ENCODE data around the gene AMPD2. TPM values are rescaled to one million over a fixed set of nuclear protein-coding genes. Genes with fewer than 3 reads are reported as not detected.

Gene AMPD2
- polyA plus RNA-seq, 4 donors, result 25.9 to 50.8 (median 35.2) TPM

DNA sequence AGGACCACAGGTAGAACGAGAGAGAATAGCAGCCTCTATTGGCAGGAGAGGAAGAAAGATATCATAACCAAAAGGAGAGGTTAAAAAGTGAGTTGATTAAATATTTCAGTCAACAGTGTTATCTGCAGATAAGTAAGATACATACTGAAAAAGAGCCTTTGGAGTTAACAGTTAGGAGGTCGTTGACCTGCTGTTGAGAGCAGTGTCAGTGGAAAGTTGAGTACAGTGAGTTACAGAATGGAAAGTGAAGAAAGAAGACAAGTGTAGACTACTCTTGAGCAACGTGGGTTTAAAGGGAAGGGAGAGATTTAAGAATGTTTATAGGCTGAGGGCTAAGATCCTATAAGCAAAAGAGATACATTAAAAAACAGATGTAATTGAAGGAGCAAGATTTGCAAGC, 30.5 kb upstream of the AMPD2 start:
- peaks cover 0 to 3% (median 0%) of the 10 kb centered on the region in 3 donors for H3K4me1 ChIP-seq (ENCODE audit: control insufficient read depth in 3 of 3, insufficient read depth in 2 of 3, low read depth in 1 of 3, low read length in 2 of 3)
- no peak for FAIRE-seq

DNA sequence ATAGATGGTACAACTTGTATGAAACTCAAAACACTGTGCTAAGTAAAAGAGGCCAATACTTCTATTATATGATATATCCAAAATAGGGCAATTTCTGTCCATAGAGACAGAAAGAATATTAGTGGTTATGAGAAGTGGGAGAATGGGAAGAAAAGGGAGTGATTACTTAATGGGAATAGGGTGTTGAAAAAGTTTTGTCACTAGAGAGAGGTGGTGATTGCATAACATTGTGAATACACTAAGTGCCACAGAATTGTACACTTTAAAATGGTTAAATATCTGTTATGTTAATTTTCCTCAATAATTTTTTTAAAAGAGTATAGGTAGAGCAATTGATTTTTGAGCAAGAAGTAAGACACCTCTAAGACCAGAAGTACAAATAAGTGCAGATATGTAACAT, 30.0 kb upstream of the AMPD2 start:
- H3K4me3 ChIP-seq (ENCODE audit: low read depth in 1 of 3, low read length in 3 of 3), result no peak overlapping the region
- peaks cover 0 to 3% (median 0%) of the 10 kb centered on the region in 3 donors for H3K4me1 ChIP-seq (ENCODE audit: control insufficient read depth in 3 of 3, insufficient read depth in 2 of 3, low read depth in 1 of 3, low read length in 2 of 3)
- FAIRE-seq (no peak), DNase-seq (no peak)
- no peaks in the 10 kb centered on the region for H3K9me3 ChIP-seq (ENCODE audit: control insufficient read depth in 2 of 2, insufficient read depth in 1 of 2, low read depth in 1 of 2, low read length in 1 of 2)
- H3K36me3 ChIP-seq (ENCODE audit: control insufficient read depth in 3 of 3, insufficient read depth in 2 of 3, low read depth in 1 of 3, low read length in 3 of 3), result peaks cover 16 to 21% (median 20%) of the 10 kb centered on the region in 3 donors
- no peaks in the 10 kb centered on the region for H3K27me3 ChIP-seq (ENCODE audit: control insufficient read depth in 3 of 3, insufficient read depth in 3 of 3, low read length in 3 of 3)
- no peak overlapping the region for H3K27ac ChIP-seq (ENCODE audit: low read depth in 1 of 3, low read length in 2 of 3)

More for the DNA sequence above, 30.5 kb upstream of the AMPD2 start:
- Histone ChIP-seq H3K4me3 (ENCODE audit: low read depth in 1 of 3, low read length in 3 of 3) (no peak overlapping the region), H3K27me3 (ENCODE audit: control insufficient read depth in 3 of 3, insufficient read depth in 3 of 3, low read length in 3 of 3) (no peaks in the 10 kb centered on the region), H3K27ac (ENCODE audit: low read depth in 1 of 3, low read length in 2 of 3) (no peak overlapping the region), H3K9me3 (ENCODE audit: control insufficient read depth in 2 of 2, insufficient read depth in 1 of 2, low read depth in 1 of 2, low read length in 1 of 2) (no peaks in the 10 kb centered on the region), H3K36me3 (ENCODE audit: control insufficient read depth in 3 of 3, insufficient read depth in 2 of 3, low read depth in 1 of 3, low read length in 3 of 3) (peaks cover 13 to 21% (median 20%) of the 10 kb centered on the region in 3 donors)
- DNase-seq, result peak in 1 of 2 donors; percentile 23
- 33 to 60% (median 36%) methylated on average over 3 of the region's 3 CpGs for WGBS, 3 donors

DNA sequence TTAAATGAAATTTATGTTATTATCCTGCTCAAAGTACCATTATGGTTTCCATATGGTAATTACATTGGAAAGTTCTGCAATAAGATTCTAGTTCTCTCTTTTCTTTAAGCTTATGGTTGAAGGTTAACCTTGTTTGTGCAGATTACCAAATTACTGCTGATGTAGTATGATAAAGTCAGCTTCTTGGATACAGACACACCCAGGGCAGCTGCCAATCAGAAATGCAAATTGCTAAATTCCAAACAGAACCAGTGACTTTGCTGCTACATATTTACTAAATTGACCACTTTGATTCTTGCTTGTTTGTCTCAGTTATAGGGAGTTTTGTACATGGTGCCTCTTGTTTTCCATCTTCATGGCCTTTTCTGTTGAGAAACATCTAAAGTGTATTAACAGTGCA, 26.7 kb upstream of the AMPD2 start:
- Histone ChIP-seq H3K27me3 (ENCODE audit: control insufficient read depth in 3 of 3, insufficient read depth in 3 of 3, low read length in 3 of 3) (no peaks in the 10 kb centered on the region), H3K4me1 (ENCODE audit: control insufficient read depth in 3 of 3, insufficient read depth in 2 of 3, low read depth in 1 of 3, low read length in 2 of 3) (peaks cover 0 to 3% (median 0%) of the 10 kb centered on the region in 3 donors), H3K9me3 (ENCODE audit: control insufficient read depth in 2 of 2, insufficient read depth in 1 of 2, low read depth in 1 of 2, low read length in 1 of 2) (no peaks in the 10 kb centered on the region), H3K27ac (ENCODE audit: low read depth in 1 of 3, low read length in 2 of 3) (no peak overlapping the region), H3K4me3 (ENCODE audit: low read depth in 1 of 3, low read length in 3 of 3) (no peak overlapping the region), H3K36me3 (ENCODE audit: control insufficient read depth in 3 of 3, insufficient read depth in 2 of 3, low read depth in 1 of 3, low read length in 3 of 3) (peaks cover 10 to 21% (median 12%) of the 10 kb centered on the region in 3 donors)
- FAIRE-seq (no peak), DNase-seq (no peak)

DNA sequence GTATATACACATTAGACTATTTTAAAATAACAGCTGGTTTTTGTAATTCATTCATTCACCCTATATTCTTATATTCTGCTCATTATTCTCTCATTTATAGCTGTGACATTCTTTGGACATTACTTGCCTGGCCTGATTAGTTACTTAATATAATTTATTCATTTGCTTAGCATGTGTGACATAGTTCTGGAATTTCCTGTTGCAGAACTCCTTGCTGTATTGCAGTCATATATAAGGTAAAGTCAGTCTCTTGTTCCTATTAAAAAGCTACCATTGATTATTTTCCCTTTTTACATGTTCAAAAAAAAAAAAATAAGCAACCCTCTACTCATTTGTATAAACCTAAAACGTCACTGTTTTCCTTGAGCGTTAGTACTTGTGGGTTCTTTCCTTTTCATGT, 24.1 kb upstream of the AMPD2 start:
- FAIRE-seq, result no peak
- no peaks in the 10 kb centered on the region for H3K27me3 ChIP-seq (ENCODE audit: control insufficient read depth in 3 of 3, insufficient read depth in 3 of 3, low read length in 3 of 3)
- H3K36me3 ChIP-seq (ENCODE audit: control insufficient read depth in 3 of 3, insufficient read depth in 2 of 3, low read depth in 1 of 3, low read length in 3 of 3), result peaks cover 7 to 16% (median 10%) of the 10 kb centered on the region in 3 donors
- no peak overlapping the region for H3K27ac ChIP-seq (ENCODE audit: low read depth in 1 of 3, low read length in 2 of 3)
- WGBS, 3 donors, result 89 to 93% (median 93%) methylated on average over 2 of the region's 2 CpGs
- no peaks in the 10 kb centered on the region for H3K4me1 ChIP-seq (ENCODE audit: control insufficient read depth in 3 of 3, insufficient read depth in 2 of 3, low read depth in 1 of 3, low read length in 2 of 3)
- H3K4me3 ChIP-seq (ENCODE audit: low read depth in 1 of 3, low read length in 3 of 3), result no peak overlapping the region
- H3K9me3 ChIP-seq (ENCODE audit: control insufficient read depth in 2 of 2, insufficient read depth in 1 of 2, low read depth in 1 of 2, low read length in 1 of 2), result no peaks in the 10 kb centered on the region
- no peak for DNase-seq

DNA sequence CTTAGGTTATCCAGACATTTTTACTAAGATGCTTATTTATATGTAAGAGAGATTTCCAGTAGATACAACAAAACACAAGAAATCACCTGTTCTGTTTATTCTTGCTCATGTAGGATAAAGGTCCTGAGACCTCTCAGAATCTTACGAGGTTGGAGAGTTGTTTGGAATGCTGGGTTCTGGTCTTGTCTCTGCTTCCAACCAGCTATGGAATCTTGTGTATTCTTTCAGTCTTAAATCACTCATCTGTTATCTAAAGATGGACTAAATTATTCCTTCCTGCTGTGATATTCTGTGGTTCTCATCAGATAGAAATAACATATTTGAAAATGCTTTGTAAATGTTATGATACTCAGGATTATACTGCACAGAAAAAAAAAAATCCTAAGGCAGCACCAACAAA, 21.5 kb upstream of the AMPD2 start:
- H3K27me3 ChIP-seq (ENCODE audit: control insufficient read depth in 3 of 3, insufficient read depth in 3 of 3, low read length in 3 of 3), result no peaks in the 10 kb centered on the region
- WGBS, 3 donors, result 89 to 96% (median 91%) methylated on average over 1 of the region's 1 CpG
- no peak for DNase-seq
- no peaks in the 10 kb centered on the region for H3K4me1 ChIP-seq (ENCODE audit: control insufficient read depth in 3 of 3, insufficient read depth in 2 of 3, low read depth in 1 of 3, low read length in 2 of 3)
- no peak overlapping the region for H3K27ac ChIP-seq (ENCODE audit: low read depth in 1 of 3, low read length in 2 of 3)
- no peaks in the 10 kb centered on the region for H3K9me3 ChIP-seq (ENCODE audit: control insufficient read depth in 2 of 2, insufficient read depth in 1 of 2, low read depth in 1 of 2, low read length in 1 of 2)
- H3K4me3 ChIP-seq (ENCODE audit: low read depth in 1 of 3, low read length in 3 of 3), result no peak overlapping the region
- no peak for FAIRE-seq
- peaks cover 0 to 11% (median 2%) of the 10 kb centered on the region in 3 donors for H3K36me3 ChIP-seq (ENCODE audit: control insufficient read depth in 3 of 3, insufficient read depth in 2 of 3, low read depth in 1 of 3, low read length in 3 of 3)

DNA sequence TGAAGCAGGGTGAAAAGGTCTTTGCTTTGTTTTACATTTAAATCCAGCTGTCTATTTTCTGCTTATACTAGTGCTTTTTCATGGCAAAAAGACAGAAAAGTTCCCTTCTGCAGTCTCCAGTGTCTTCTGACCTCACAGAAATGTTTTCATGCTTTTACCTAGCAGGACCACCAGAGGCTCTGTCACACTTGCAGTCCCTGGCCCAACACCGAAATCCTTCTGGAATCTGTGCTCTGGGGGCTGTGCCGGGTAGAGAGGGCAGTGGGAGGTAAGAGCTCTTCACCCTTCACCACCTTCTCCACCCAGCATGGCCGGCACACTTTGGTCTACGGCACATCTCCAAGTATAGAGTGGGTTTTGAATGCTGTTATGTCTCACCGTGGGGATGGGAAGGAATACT, 21.0 kb upstream of the AMPD2 start:
- no peak overlapping the region for H3K4me3 ChIP-seq (ENCODE audit: low read depth in 1 of 3, low read length in 3 of 3)
- no peaks in the 10 kb centered on the region for H3K9me3 ChIP-seq (ENCODE audit: control insufficient read depth in 2 of 2, insufficient read depth in 1 of 2, low read depth in 1 of 2, low read length in 1 of 2)
- no peaks in the 10 kb centered on the region for H3K27me3 ChIP-seq (ENCODE audit: control insufficient read depth in 3 of 3, insufficient read depth in 3 of 3, low read length in 3 of 3)
- DNase-seq (no peak), FAIRE-seq (no peak)
- peaks cover 0 to 11% (median 2%) of the 10 kb centered on the region in 3 donors for H3K36me3 ChIP-seq (ENCODE audit: control insufficient read depth in 3 of 3, insufficient read depth in 2 of 3, low read depth in 1 of 3, low read length in 3 of 3)
- no peak overlapping the region for H3K27ac ChIP-seq (ENCODE audit: low read depth in 1 of 3, low read length in 2 of 3)
- WGBS, 3 donors, result 91 to 96% (median 95%) methylated on average over 5 of the region's 5 CpGs
- no peaks in the 10 kb centered on the region for H3K4me1 ChIP-seq (ENCODE audit: control insufficient read depth in 3 of 3, insufficient read depth in 2 of 3, low read depth in 1 of 3, low read length in 2 of 3)

DNA sequence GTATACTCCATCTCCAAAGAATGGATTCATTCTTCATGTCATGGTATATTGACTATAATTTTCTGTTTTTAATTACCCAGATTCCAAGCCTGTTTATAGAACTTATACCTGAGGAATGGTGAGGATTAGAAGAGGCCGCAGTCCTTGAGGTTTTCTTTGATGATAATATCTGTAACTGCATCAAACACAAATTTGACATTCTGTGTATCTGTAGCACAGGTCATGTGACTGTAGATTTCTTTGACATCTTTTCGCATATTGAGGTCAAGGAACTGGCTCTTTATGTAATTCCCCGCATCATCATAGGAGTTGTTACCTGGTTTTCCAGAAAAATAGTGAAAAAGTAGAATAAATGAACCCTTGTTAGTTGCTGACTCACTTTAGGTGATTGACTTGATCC, 16.4 kb upstream of the AMPD2 start:
- Histone ChIP-seq H3K27ac (ENCODE audit: low read depth in 1 of 3, low read length in 2 of 3) (no peak overlapping the region), H3K4me1 (ENCODE audit: control insufficient read depth in 3 of 3, insufficient read depth in 2 of 3, low read depth in 1 of 3, low read length in 2 of 3) (no peaks in the 10 kb centered on the region), H3K9me3 (ENCODE audit: control insufficient read depth in 2 of 2, insufficient read depth in 1 of 2, low read depth in 1 of 2, low read length in 1 of 2) (no peaks in the 10 kb centered on the region), H3K27me3 (ENCODE audit: control insufficient read depth in 3 of 3, insufficient read depth in 3 of 3, low read length in 3 of 3) (no peaks in the 10 kb centered on the region), H3K36me3 (ENCODE audit: control insufficient read depth in 3 of 3, insufficient read depth in 2 of 3, low read depth in 1 of 3, low read length in 3 of 3) (peaks cover 0 to 3% (median 2%) of the 10 kb centered on the region in 3 donors), H3K4me3 (ENCODE audit: low read depth in 1 of 3, low read length in 3 of 3) (no peak overlapping the region)
- WGBS, 3 donors, result 93 to 98% (median 93%) methylated on average over 3 of the region's 3 CpGs
- no peak for FAIRE-seq
- no peak for DNase-seq

DNA sequence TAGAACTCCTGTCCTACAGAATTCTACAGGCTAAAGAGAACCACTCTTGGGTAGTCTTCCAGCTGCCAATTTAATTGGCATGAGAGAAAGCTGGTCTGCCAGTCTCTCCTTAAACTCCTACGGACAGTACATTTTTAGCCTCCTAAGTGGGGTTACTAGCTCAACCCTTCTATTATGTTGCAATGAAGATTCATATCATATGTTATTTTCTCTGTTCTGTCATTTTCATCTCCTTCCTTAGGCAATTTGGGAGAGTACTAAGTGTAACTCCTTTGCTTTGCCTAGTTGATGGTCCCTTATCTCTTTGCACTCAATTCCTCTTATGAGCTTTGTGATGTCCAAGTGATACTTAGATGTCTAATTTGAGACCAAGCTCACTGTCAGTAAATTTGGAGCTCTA, 14.3 kb upstream of the AMPD2 start:
- Histone ChIP-seq H3K36me3 (ENCODE audit: control insufficient read depth in 3 of 3, insufficient read depth in 2 of 3, low read depth in 1 of 3, low read length in 3 of 3) (no peaks in the 10 kb centered on the region), H3K9me3 (ENCODE audit: control insufficient read depth in 2 of 2, insufficient read depth in 1 of 2, low read depth in 1 of 2, low read length in 1 of 2) (no peaks in the 10 kb centered on the region), H3K27ac (ENCODE audit: low read depth in 1 of 3, low read length in 2 of 3) (no peak overlapping the region), H3K27me3 (ENCODE audit: control insufficient read depth in 3 of 3, insufficient read depth in 3 of 3, low read length in 3 of 3) (no peaks in the 10 kb centered on the region), H3K4me1 (ENCODE audit: control insufficient read depth in 3 of 3, insufficient read depth in 2 of 3, low read depth in 1 of 3, low read length in 2 of 3) (no peaks in the 10 kb centered on the region), H3K4me3 (ENCODE audit: low read depth in 1 of 3, low read length in 3 of 3) (no peak overlapping the region)
- 92 to 96% (median 93%) methylated on average over 1 of the region's 1 CpG for WGBS, 3 donors
- no peak for DNase-seq
- no peak for FAIRE-seq

DNA sequence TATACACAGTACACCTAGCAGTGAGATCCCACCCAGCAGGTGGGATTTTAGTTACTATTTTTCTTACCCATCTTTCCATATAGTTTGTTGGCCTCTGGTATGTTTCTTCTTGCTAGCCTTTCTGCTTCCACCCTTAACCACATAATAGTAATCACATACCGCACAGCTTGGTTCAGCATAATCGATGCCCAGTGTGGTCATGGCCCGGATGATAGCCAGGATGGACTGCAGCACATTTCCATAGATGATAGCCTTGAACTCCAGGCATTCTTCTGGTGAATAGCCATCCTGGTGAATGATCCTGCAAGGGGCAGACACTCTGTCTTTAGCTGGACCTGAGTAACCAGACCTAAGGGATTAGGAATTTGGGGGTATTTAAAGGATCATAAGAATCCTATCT, 9.8 kb upstream of the AMPD2 start:
- 94 to 97% (median 96%) methylated on average over 3 of the region's 3 CpGs for WGBS, 3 donors
- H3K9me3 ChIP-seq (ENCODE audit: control insufficient read depth in 2 of 2, insufficient read depth in 1 of 2, low read depth in 1 of 2, low read length in 1 of 2), result no peaks in the 10 kb centered on the region
- H3K4me3 ChIP-seq (ENCODE audit: low read depth in 1 of 3, low read length in 3 of 3), result no peak overlapping the region
- peaks cover 0 to 5% (median 0%) of the 10 kb centered on the region in 3 donors for H3K4me1 ChIP-seq (ENCODE audit: control insufficient read depth in 3 of 3, insufficient read depth in 2 of 3, low read depth in 1 of 3, low read length in 2 of 3)
- no peaks in the 10 kb centered on the region for H3K27me3 ChIP-seq (ENCODE audit: control insufficient read depth in 3 of 3, insufficient read depth in 3 of 3, low read length in 3 of 3)
- no peaks in the 10 kb centered on the region for H3K36me3 ChIP-seq (ENCODE audit: control insufficient read depth in 3 of 3, insufficient read depth in 2 of 3, low read depth in 1 of 3, low read length in 3 of 3)
- no peak for FAIRE-seq
- no peak overlapping the region for H3K27ac ChIP-seq (ENCODE audit: low read depth in 1 of 3, low read length in 2 of 3)
- DNase-seq, result no peak

All from small intestine (tissue), 7 donors.